ENCODE data around the gene DHTKD1.

The DHTKD1 gene

GRCh38 chr10:12068449-12069269, at the start of gene DHTKD1:
Gene DHTKD1, plus strand, starts transcription at chr10:12068954. Its CDS starts 80 bp downstream, at chr10:12069034.
- DNase-seq, result peak; percentile 99

- no peak for DNase-seq
These were observed 49.3 kb upstream of the DHTKD1 start for GRCh38 chr10:12019283-12019971.

- DNase-seq, result no peak
These were observed 48.2 kb upstream of the DHTKD1 start for GRCh38 chr10:12020574-12020973.

GRCh38 chr10:12022580-12023257, 46.0 kb upstream of the DHTKD1 start:
- DNase-seq, result no peak

- DNase-seq, result peak; percentile 86
These were observed 43.2 kb upstream of the DHTKD1 start for GRCh38 chr10:12025591-12025990.

- no peak for DNase-seq
These were observed 41.2 kb upstream of the DHTKD1 start for GRCh38 chr10:12027539-12027938.

- no peak for DNase-seq
These were observed 37.4 kb upstream of the DHTKD1 start for GRCh38 chr10:12031404-12031803.

GRCh38 chr10:12036073-12036655, 32.6 kb upstream of the DHTKD1 start:
- DNase-seq, result no peak

- DNase-seq, result peak; percentile 70
These were observed 26.9 kb upstream of the DHTKD1 start for GRCh38 chr10:12041766-12042408.

GRCh38 chr10:12042409-12042796, 26.4 kb upstream of the DHTKD1 start:
- no peak for DNase-seq

- peak; percentile 99 for DNase-seq
These were observed 25.7 kb upstream of the DHTKD1 start, which contains the start of gene UPF2 for GRCh38 chr10:12042797-12043651. Gene UPF2, minus strand, starts transcription at chr10:12042809. Its CDS starts 7,386 bp downstream, at chr10:12035423.

GRCh38 chr10:12045596-12045995, 23.2 kb upstream of the DHTKD1 start:
- no peak for DNase-seq

GRCh38 chr10:12048547-12048946, 20.2 kb upstream of the DHTKD1 start:
- DNase-seq, result no peak

- no peak for DNase-seq
These were observed 18.2 kb upstream of the DHTKD1 start for GRCh38 chr10:12050528-12050927.

- no peak for DNase-seq
These were observed 17.5 kb upstream of the DHTKD1 start for GRCh38 chr10:12051241-12051640.

GRCh38 chr10:12055732-12056131, 13.0 kb upstream of the DHTKD1 start:
- peak; percentile 95 for DNase-seq

GRCh38 chr10:12056748-12057147, 12.0 kb upstream of the DHTKD1 start:
- DNase-seq, result peak; percentile 71

GRCh38 chr10:12061124-12061523, 7.6 kb upstream of the DHTKD1 start:
- no peak for DNase-seq

GRCh38 chr10:12062754-12063482, 5.8 kb upstream of the DHTKD1 start:
- no peak for DNase-seq

- peak; percentile 96 for DNase-seq
These were observed 5.3 kb upstream of the DHTKD1 start for GRCh38 chr10:12063483-12063818.

GRCh38 chr10:12067336-12067735, 1.4 kb upstream of the DHTKD1 start:
- DNase-seq, result no peak
